HEK293 (cell line): ENCODE results near the gene CREBBP.

Experiments
- CTCF ChIA-PET: fragments of 350-600 bp; formaldehyde crosslinking; extraction: SDS; loops from one replicate; lab custom pipeline; 2021; ENCODE audit warnings: antibody characterized with exemption; lab: Yijun Ruan, JAX
- POLR2A ChIA-PET: fragments of 300-600 bp; formaldehyde crosslinking; extraction: SDS; loops from one replicate; lab custom pipeline; 2020; ENCODE audit warnings: antibody characterized with exemption, inconsistent platforms; lab: Yijun Ruan, JAX
- H3K27ac ChIP-seq: fragments of 200-500 bp; sonication (Bioruptor generic); 2 replicates; pipeline ENCODE4 v1.5.1; 2014; ENCODE audit warnings: low read depth, low read length, control low read depth, inconsistent platforms; ENCODE audit errors: extremely low read depth
- H3K36me3 ChIP-seq, 2 experiments: fragments of 200-500 bp in 1 of 2; sonication (Bioruptor generic) in 1 of 2; 1 replicate in 1 of 2; 2 replicates in 1 of 2; pipeline ENCODE4 v1.5.1; 2014 to 2017; ENCODE audit warnings: inconsistent platforms in 2 of 2, low read length in 2 of 2; ENCODE audit not compliant: control insufficient read depth in 2 of 2, insufficient read depth in 1 of 2
- H3K4me1 ChIP-seq: fragments of 200-500 bp; sonication (Bioruptor generic); 2 replicates; pipeline ENCODE4 v1.5.1; 2014; ENCODE audit warnings: mild to moderate bottlenecking, low read length, inconsistent platforms; ENCODE audit not compliant: control insufficient read depth, insufficient read depth
- H3K4me3 ChIP-seq: 2 replicates; pipeline ENCODE4 v1.5.1; 2011; ENCODE audit warnings: low read depth, mild to moderate bottlenecking, control low read depth, low read length, moderate library complexity
- H3K9me3 ChIP-seq: fragments of 200-500 bp; sonication (Bioruptor generic); 2 replicates; pipeline ENCODE4 v1.5.1; 2014; ENCODE audit warnings: low read depth, low read length, inconsistent platforms; ENCODE audit not compliant: control insufficient read depth, insufficient read depth
- BCL6B ChIP-seq: fragments of 450-650 bp; formaldehyde crosslinking; IDR thresholded peaks from 2 replicates; pipeline ENCODE4 v1.5.1; 2017; ENCODE audit warnings: missing biosample characterization, missing genetic modification characterization
- GLIS1 ChIP-seq: fragments of 450-650 bp; formaldehyde crosslinking; IDR thresholded peaks from 2 replicates; pipeline ENCODE4 v1.5.1; 2016; ENCODE audit warnings: missing biosample characterization, missing genetic modification characterization
- SP3 ChIP-seq: fragments of 450-650 bp; formaldehyde crosslinking; IDR thresholded peaks from 2 replicates; pipeline ENCODE4 v1.5.1; 2016; ENCODE audit warnings: missing biosample characterization, missing genetic modification characterization
- ZBTB1 ChIP-seq: fragments of 450-650 bp; formaldehyde crosslinking; IDR thresholded peaks from 2 replicates; pipeline ENCODE4 v1.5.1; 2016; ENCODE audit warnings: missing biosample characterization, missing genetic modification characterization
- ZBTB11 ChIP-seq: fragments of 450-650 bp; formaldehyde crosslinking; conservative IDR thresholded peaks from 2 replicates; pipeline ENCODE4 v1.5.1; 2016; ENCODE audit warnings: low read depth, missing biosample characterization, missing genetic modification characterization
- ZBTB17 ChIP-seq: fragments of 450-650 bp; formaldehyde crosslinking; IDR thresholded peaks from 2 replicates; pipeline ENCODE4 v1.5.1; 2016; ENCODE audit warnings: missing biosample characterization, missing genetic modification characterization
- ZBTB48 ChIP-seq: fragments of 450-650 bp; formaldehyde crosslinking; IDR thresholded peaks from 2 replicates; pipeline ENCODE4 v1.5.1; 2016; ENCODE audit warnings: missing biosample characterization, missing genetic modification characterization
- ZNF19 ChIP-seq: fragments of 450-650 bp; formaldehyde crosslinking; IDR thresholded peaks from 2 replicates; pipeline ENCODE4; 2016; ENCODE audit warnings: missing biosample characterization, missing genetic modification characterization, low read depth
- ZNF266 ChIP-seq: fragments of 450-650 bp; formaldehyde crosslinking; IDR thresholded peaks from 2 replicates; pipeline ENCODE4 v1.5.1; 2016; ENCODE audit warnings: missing biosample characterization, missing genetic modification characterization, low read depth
- ZNF302 ChIP-seq: fragments of 450-650 bp; formaldehyde crosslinking; IDR thresholded peaks from 2 replicates; pipeline ENCODE4 v1.5.1; 2016; ENCODE audit warnings: missing biosample characterization, missing genetic modification characterization, low read depth
- ZNF530 ChIP-seq: fragments of 450-650 bp; formaldehyde crosslinking; IDR thresholded peaks from 2 replicates; pipeline ENCODE4 v1.5.1; 2016; ENCODE audit warnings: low read depth, missing biosample characterization, missing genetic modification characterization
- ZNF558 ChIP-seq: fragments of 450-650 bp; formaldehyde crosslinking; IDR thresholded peaks from 2 replicates; pipeline ENCODE4 v1.5.1; 2016; ENCODE audit warnings: missing biosample characterization, missing genetic modification characterization
- ZNF629 ChIP-seq: fragments of 450-650 bp; formaldehyde crosslinking; IDR thresholded peaks from 2 replicates; pipeline ENCODE4 v1.5.1; 2017; ENCODE audit warnings: missing biosample characterization, missing genetic modification characterization
- ZNF677 ChIP-seq: fragments of 450-650 bp; IDR thresholded peaks from 2 replicates; pipeline ENCODE4 v1.5.0; 2018; ENCODE audit warnings: missing biosample characterization, mild to moderate bottlenecking, missing genetic modification characterization, moderate library complexity
- ZNF707 ChIP-seq: fragments of 450-650 bp; formaldehyde crosslinking; IDR thresholded peaks from 2 replicates; pipeline ENCODE4 v1.5.1; 2016; ENCODE audit warnings: missing biosample characterization, missing genetic modification characterization
- ZNF837 ChIP-seq: fragments of 450-650 bp; formaldehyde crosslinking; IDR thresholded peaks from 2 replicates; pipeline ENCODE4 v1.5.1; 2016; ENCODE audit warnings: missing biosample characterization, missing genetic modification characterization
- ZNF843 ChIP-seq: fragments of 450-650 bp; formaldehyde crosslinking; IDR thresholded peaks from 2 replicates; pipeline ENCODE4 v1.5.1; 2016; ENCODE audit warnings: missing biosample characterization, missing genetic modification characterization
- TF ChIP-seq, protein P1 (sequence below): fragments of 450-650 bp; formaldehyde crosslinking; IDR thresholded peaks from 2 replicates; pipeline ENCODE4 v1.5.1; 2017; ENCODE audit warnings: missing biosample characterization, missing genetic modification characterization
- TF ChIP-seq, protein P2 (sequence below): fragments of 450-650 bp; formaldehyde crosslinking; IDR thresholded peaks from 2 replicates; pipeline ENCODE4 v1.5.1; 2016; ENCODE audit warnings: missing biosample characterization, missing genetic modification characterization

The CREBBP gene

DNA sequence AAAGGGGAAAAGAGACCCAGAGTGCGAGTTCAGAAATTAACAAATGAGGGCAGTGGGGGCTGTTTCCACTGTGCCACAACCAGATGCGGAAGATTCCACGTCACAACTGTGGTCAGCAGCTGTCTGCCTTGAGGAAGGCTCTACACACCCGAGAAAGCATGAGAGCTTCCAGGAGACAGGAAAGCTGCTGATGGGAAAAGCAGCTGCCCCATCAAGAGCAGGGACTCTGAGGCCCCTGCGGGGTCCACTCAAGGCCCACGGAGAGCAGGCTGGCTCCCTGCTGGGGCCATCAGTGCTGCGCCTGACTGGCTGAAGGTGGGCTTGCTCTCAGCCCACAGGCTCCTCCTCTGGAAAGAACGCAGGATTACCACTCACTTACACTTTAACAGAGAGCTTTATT, 148.3 kb downstream of the CREBBP start:
- H3K9me3 ChIP-seq: no peaks in the 10 kb centered on the region
- H3K36me3 ChIP-seq: peaks cover 7 to 91% of the 10 kb centered on the region in 2 experiments; a peak in 2 of 3 replicates
- H3K4me1 ChIP-seq: no peaks in the 10 kb centered on the region
- ChIA-PET CTCF (no interaction called here), POLR2A (interaction anchor here (0.7 kb wide), 1 partner anchor 200 kb away, joined by 4 read pairs; no protein-coding TSS in a partner anchor)
- no peak overlapping the region for H3K4me3 ChIP-seq
- TF ChIP-seq ZNF266 (tag by site-specific recombination) (no peak), ZNF843 (tag by site-specific recombination) (no peak), ZBTB48 (no peak), GLIS1 (tag by site-specific recombination) (no peak), ZNF530 (tag by site-specific recombination) (no peak), ZNF302 (tag by site-specific recombination) (no peak)
- TF ChIP-seq, protein P1, sequence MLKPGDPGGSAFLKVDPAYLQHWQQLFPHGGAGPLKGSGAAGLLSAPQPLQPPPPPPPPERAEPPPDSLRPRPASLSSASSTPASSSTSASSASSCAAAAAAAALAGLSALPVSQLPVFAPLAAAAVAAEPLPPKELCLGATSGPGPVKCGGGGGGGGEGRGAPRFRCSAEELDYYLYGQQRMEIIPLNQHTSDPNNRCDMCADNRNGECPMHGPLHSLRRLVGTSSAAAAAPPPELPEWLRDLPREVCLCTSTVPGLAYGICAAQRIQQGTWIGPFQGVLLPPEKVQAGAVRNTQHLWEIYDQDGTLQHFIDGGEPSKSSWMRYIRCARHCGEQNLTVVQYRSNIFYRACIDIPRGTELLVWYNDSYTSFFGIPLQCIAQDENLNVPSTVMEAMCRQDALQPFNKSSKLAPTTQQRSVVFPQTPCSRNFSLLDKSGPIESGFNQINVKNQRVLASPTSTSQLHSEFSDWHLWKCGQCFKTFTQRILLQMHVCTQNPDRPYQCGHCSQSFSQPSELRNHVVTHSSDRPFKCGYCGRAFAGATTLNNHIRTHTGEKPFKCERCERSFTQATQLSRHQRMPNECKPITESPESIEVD (tag by site-specific recombination): no peak
- TF ChIP-seq, protein P2, sequence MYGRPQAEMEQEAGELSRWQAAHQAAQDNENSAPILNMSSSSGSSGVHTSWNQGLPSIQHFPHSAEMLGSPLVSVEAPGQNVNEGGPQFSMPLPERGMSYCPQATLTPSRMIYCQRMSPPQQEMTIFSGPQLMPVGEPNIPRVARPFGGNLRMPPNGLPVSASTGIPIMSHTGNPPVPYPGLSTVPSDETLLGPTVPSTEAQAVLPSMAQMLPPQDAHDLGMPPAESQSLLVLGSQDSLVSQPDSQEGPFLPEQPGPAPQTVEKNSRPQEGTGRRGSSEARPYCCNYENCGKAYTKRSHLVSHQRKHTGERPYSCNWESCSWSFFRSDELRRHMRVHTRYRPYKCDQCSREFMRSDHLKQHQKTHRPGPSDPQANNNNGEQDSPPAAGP (tag by site-specific recombination): no peak
- no peak overlapping the region for H3K27ac ChIP-seq

GRCh38 chr16:3731126-3731935, 149.2 kb downstream of the CREBBP start:
- no peak overlapping the region for H3K27ac ChIP-seq
- TF ChIP-seq ZNF629 (tag by site-specific recombination) (0 out of 2 replicates have a peak, but pooled peaks have one; percentile 25), SP3 (tag by site-specific recombination) (no peak)
- TF ChIP-seq, all 188 proteins: peak for 1
- Histone ChIP-seq H3K36me3 (peaks cover 7 to 88% of the 10 kb centered on the region in 2 experiments; a peak in 2 of 3 replicates), H3K4me3 (no peak overlapping the region), H3K4me1 (no peaks in the 10 kb centered on the region), H3K9me3 (no peaks in the 10 kb centered on the region)
- ChIA-PET POLR2A (no interaction called here), CTCF (no interaction called here)

GRCh38 chr16:3730161-3731125, 150.1 kb downstream of the CREBBP start:
- POLR2A ChIA-PET: no interaction called here
- Histone ChIP-seq H3K9me3 (no peaks in the 10 kb centered on the region), H3K27ac (no peak overlapping the region), H3K36me3 (peaks cover 7 to 79% of the 10 kb centered on the region in 2 experiments; a peak in 2 of 3 replicates), H3K4me1 (no peaks in the 10 kb centered on the region)
- TF ChIP-seq ZNF677 (tag by site-specific recombination) (no peak), ZNF837 (no peak), ZNF558 (tag by site-specific recombination) (no peak), ZNF19 (tag by site-specific recombination) (no peak), ZNF707 (tag by site-specific recombination) (no peak), ZBTB17 (tag by site-specific recombination) (no peak), BCL6B (tag by site-specific recombination) (no peak), ZBTB1 (no peak), ZBTB11 (no peak), ZNF266 (tag by site-specific recombination) (no peak)
- TF ChIP-seq, all 188 proteins: peak for 0
- CTCF ChIA-PET: no interaction called here
- H3K4me3 ChIP-seq: no peak overlapping the region
